CD14-positive monocyte (primary cell): ENCODE results near the gene NCOA6. TPM values are rescaled to one million over a fixed set of nuclear protein-coding genes. Genes with fewer than 3 reads are reported as not detected.
A peak's percentile ranks its signal among the peaks of the same experiment; 100 is the strongest.

Source experiments
- DNase-seq, 3 donors: peaks; one replicate each; pipeline ENCODE4 v3.0.0-alpha.2; 2011 to 2022
- H2AFZ ChIP-seq: 2 replicates; pipeline ENCODE4 v1.6.0; 2012; ENCODE audit warnings: mild to moderate bottlenecking, low read depth, low read length, inconsistent platforms; ENCODE audit not compliant: insufficient read depth, poor library complexity, severe bottlenecking
- H3K27ac ChIP-seq, 2 donors: 1 replicate in 1 of 2; 2 replicates in 1 of 2; pipeline ENCODE4 v1.5.1; 2012 to 2013; ENCODE audit warnings: low read length in 2 of 2, control low read depth in 1 of 2, inconsistent platforms in 1 of 2, low read depth in 1 of 2, mild to moderate bottlenecking in 1 of 2
- H3K27me3 ChIP-seq, 2 donors: one replicate each; pipeline versions ENCODE4 v1.6.0 to v1.6.1; 2011 to 2013; ENCODE audit warnings: low read length in 2 of 2; ENCODE audit not compliant: control insufficient read depth in 2 of 2, insufficient read depth in 2 of 2
- H3K36me3 ChIP-seq, 2 donors: replicated peaks in 1 of 2; 1 replicate in 1 of 2; 2 replicates in 1 of 2; pipeline versions ENCODE4 v1.5.1 to v1.6.1; 2012 to 2013; ENCODE audit warnings: low read length in 2 of 2, control low read depth in 1 of 2, inconsistent platforms in 1 of 2, mild to moderate bottlenecking in 1 of 2; ENCODE audit not compliant: insufficient read depth in 2 of 2, control insufficient read depth in 1 of 2
- H3K4me1 ChIP-seq, 2 donors: 1 replicate in 1 of 2; 2 replicates in 1 of 2; pipeline versions ENCODE4 v1.5.1 to v1.6.1; 2012 to 2013; ENCODE audit warnings: low read length in 2 of 2, control low read depth in 1 of 2, inconsistent platforms in 1 of 2, mild to moderate bottlenecking in 1 of 2, moderate library complexity in 1 of 2; ENCODE audit not compliant: insufficient read depth in 2 of 2, control insufficient read depth in 1 of 2
- H3K4me2 ChIP-seq: replicated peaks from 2 replicates; pipeline ENCODE3; 2012; ENCODE audit warnings: low read length, moderate library complexity, mild to moderate bottlenecking; ENCODE audit not compliant: poor library complexity, severe bottlenecking; ENCODE audit errors: extremely low read depth
- H3K4me3 ChIP-seq, 3 experiments: fragments of 200-600 bp in 1 of 3; sonication (generic) in 1 of 3; replicated peaks in 1 of 3; 1 replicate in 2 of 3; 2 replicates in 1 of 3; pipeline ENCODE4 v1.5.1; 2011 to 2013; ENCODE audit warnings: low read length in 3 of 3, mild to moderate bottlenecking in 3 of 3, control low read depth in 2 of 3, low read depth in 2 of 3, inconsistent platforms in 1 of 3, moderate library complexity in 1 of 3
- H3K79me2 ChIP-seq: 2 replicates; pipeline ENCODE4 v1.6.0; 2012; ENCODE audit warnings: mild to moderate bottlenecking, control low read depth, inconsistent platforms, low read length, moderate library complexity; ENCODE audit not compliant: insufficient read depth
- H3K9ac ChIP-seq: 2 replicates; pipeline ENCODE4 v1.6.0; 2017; ENCODE audit warnings: low read length, mild to moderate bottlenecking; ENCODE audit not compliant: insufficient read depth, poor library complexity, severe bottlenecking
- H3K9me3 ChIP-seq, 2 donors: replicated peaks in 1 of 2; 1 replicate in 1 of 2; 2 replicates in 1 of 2; pipeline versions ENCODE4 v1.5.1 to v1.6.1; 2012 to 2013; ENCODE audit warnings: low read length in 2 of 2, control low read depth in 1 of 2; ENCODE audit not compliant: control insufficient read depth in 1 of 2, insufficient read depth in 1 of 2
- H4K20me1 ChIP-seq: 2 replicates; pipeline ENCODE4 v1.6.0; 2012; ENCODE audit warnings: mild to moderate bottlenecking, low read length, control low read depth, moderate library complexity; ENCODE audit not compliant: insufficient read depth
- H3K27ac Mint-ChIP-seq, 7 donors: one replicate each; pipeline ENCODE4 v1.8.0; 2020; ENCODE audit warnings: mild to moderate bottlenecking in 7 of 7, mixed read lengths in 7 of 7, moderate library complexity in 6 of 7, inconsistent platforms in 2 of 7
- H3K27me3 Mint-ChIP-seq, 3 donors: one replicate each; pipeline ENCODE4 v1.8.0; 2021 to 2022; ENCODE audit warnings: low read depth in 3 of 3, mild to moderate bottlenecking in 3 of 3, mixed read lengths in 3 of 3, moderate library complexity in 3 of 3, inconsistent platforms in 1 of 3
- H3K36me3 Mint-ChIP-seq, 2 donors: one replicate each; pipeline ENCODE4 v1.8.0; 2020; ENCODE audit warnings: mixed read lengths in 2 of 2, inconsistent platforms in 1 of 2, mild to moderate bottlenecking in 1 of 2
- H3K4me1 Mint-ChIP-seq: one replicate; pipeline ENCODE4 v1.8.0; 2020; ENCODE audit warnings: mild to moderate bottlenecking, mixed read lengths
- H3K4me3 Mint-ChIP-seq, 2 donors: one replicate each; pipeline ENCODE4 v1.8.0; 2020; ENCODE audit warnings: mild to moderate bottlenecking in 2 of 2, mixed read lengths in 2 of 2, moderate library complexity in 1 of 2
- H3K9me3 Mint-ChIP-seq, 7 donors: one replicate each; pipeline ENCODE4 v1.8.0; 2020 to 2022; ENCODE audit warnings: mixed read lengths in 7 of 7, mild to moderate bottlenecking in 6 of 7, moderate library complexity in 6 of 7, inconsistent platforms in 2 of 7
- CTCF ChIP-seq: fragments of 200-600 bp; IDR thresholded peaks from one replicate; pipeline ENCODE4 v1.8.0; 2022; ENCODE audit warnings: antibody characterized with exemption, mild to moderate bottlenecking
- intact Hi-C, 2 donors: fragments of 100-400 bp; cut with micrococcal nuclease; formaldehyde crosslinking; loops; one replicate each; pipeline versions ENCODE4 v1.15.0 to v1.15.1; 2023
- polyA plus RNA-seq, 3 donors: library from polyadenylated mRNA; depleted of rRNA in 1 of 3; unstranded in 2 of 3; stranded (reverse) in 1 of 3; fragments of 300-500 nt in 2 of 3; fragments of >200 nt in 1 of 3; fragmentation: Illumina TruSeq in 2 of 3; gene quantifications; 1 replicate in 2 of 3; 2 replicates in 1 of 3; pipeline ENCODE4 v1.2.3, GENCODE V29; 2012 to 2021

Gene NCOA6
- polyA plus RNA-seq, 3 donors: 2.8 to 19.0 (median 3.9) TPM

GRCh38 chr20:34806255-34806654, 19.2 kb downstream of the NCOA6 start:
- H3K4me1 ChIP-seq: no peaks in the 10 kb centered on the region
- H3K9me3 ChIP-seq: no peaks in the 10 kb centered on the region
- H3K36me3 ChIP-seq: peaks cover 0 to 7% of the 10 kb centered on the region in 2 donors
- no peak overlapping the region for H3K9ac ChIP-seq
- H2AFZ ChIP-seq: no peak overlapping the region
- peaks cover 94% of the 10 kb centered on the region for H4K20me1 ChIP-seq
- H3K36me3 Mint-ChIP-seq: peaks cover 7 to 26% of the 10 kb centered on the region in 2 donors
- peak overlapping the region in 2 of 7 donors; percentile 19 to 64 for H3K27ac Mint-ChIP-seq
- peaks cover 89% of the 10 kb centered on the region for H3K79me2 ChIP-seq
- no peak for DNase-seq
- peaks cover 0 to 1% (median 0%) of the 10 kb centered on the region in 3 donors for H3K27me3 Mint-ChIP-seq
- no peak overlapping the region for H3K4me2 ChIP-seq
- no peak overlapping the region for H3K4me3 Mint-ChIP-seq
- no peaks in the 10 kb centered on the region for H3K27me3 ChIP-seq
- H3K4me3 ChIP-seq: no peak overlapping the region
- peaks cover 18% of the 10 kb centered on the region for H3K4me1 Mint-ChIP-seq
- TF ChIP-seq CTCF: no peak
- H3K9me3 Mint-ChIP-seq: no peaks in the 10 kb centered on the region
- H3K27ac ChIP-seq: peak overlapping the region in 1 of 2 donors; percentile 9
- intact Hi-C loops: no loop called here

- Mint-ChIP-seq H3K4me3 (no peak overlapping the region), H3K27me3 (no peaks in the 10 kb centered on the region), H3K9me3 (no peaks in the 10 kb centered on the region), H3K4me1 (peaks cover 13% of the 10 kb centered on the region), H3K36me3 (peaks cover 15 to 27% of the 10 kb centered on the region in 2 donors), H3K27ac (no peak overlapping the region)
- no peak for DNase-seq
- intact Hi-C loops: no loop called here
- Histone ChIP-seq H3K4me2 (no peak overlapping the region), H2AFZ (no peak overlapping the region), H3K9ac (no peak overlapping the region), H3K27ac (no peak overlapping the region), H3K4me1 (no peaks in the 10 kb centered on the region), H3K9me3 (no peaks in the 10 kb centered on the region), H3K79me2 (peaks cover 92% of the 10 kb centered on the region), H3K4me3 (no peak overlapping the region), H3K36me3 (peaks cover 0 to 13% of the 10 kb centered on the region in 2 donors), H3K27me3 (no peaks in the 10 kb centered on the region), H4K20me1 (peaks cover 100% of the 10 kb centered on the region)
- no peak for TF ChIP-seq CTCF
Measured at GRCh38 chr20:34798871-34799270, 26.6 kb downstream of the NCOA6 start.
